SH-SY5Y (cell line): Measurements from ENCODE around the gene ZDHHC4.

Experiments used
- GATA2 ChIP-seq: IDR thresholded peaks from 2 replicates; pipeline ENCODE4 v1.6.1; 2011; ENCODE audit warnings: mild to moderate bottlenecking, low read depth, low read length
- GATA3 ChIP-seq: IDR thresholded peaks from 2 replicates; pipeline ENCODE4 v1.6.1; 2011; ENCODE audit warnings: low read depth, mild to moderate bottlenecking, low read length, moderate library complexity

ZDHHC4 gene

DNA sequence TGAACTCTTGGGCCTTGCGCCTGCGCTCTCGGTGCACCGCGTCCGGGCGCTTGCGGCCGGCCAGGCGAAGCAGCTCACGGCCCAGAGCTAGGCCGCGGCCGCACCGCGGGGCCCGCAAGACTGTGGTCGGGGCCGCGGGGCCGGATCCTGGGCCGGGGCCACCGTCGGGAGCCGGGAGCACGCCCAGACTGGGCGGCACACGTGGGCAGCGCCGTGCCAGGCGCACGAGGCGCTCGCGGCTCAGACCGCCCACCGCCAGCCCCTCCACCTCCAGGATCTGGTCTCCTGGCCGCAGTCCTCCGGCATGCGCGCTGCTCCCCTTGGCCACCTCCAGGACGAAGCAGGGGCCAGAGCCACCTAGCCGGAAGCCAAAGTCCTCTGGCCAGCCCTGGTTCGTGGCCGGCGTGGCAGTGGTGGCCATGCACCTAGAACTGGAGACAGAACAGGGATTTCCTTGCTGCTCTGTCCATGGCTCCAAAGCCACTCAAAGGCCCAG is 26.2 kb upstream of the ZDHHC4 start, which contains the start of gene GRID2IP:
Gene GRID2IP, minus strand, starts transcription at position 446 of the 496 bp plus-strand sequence. Its CDS starts 25 bp downstream, at position 421.
- no peak for TF ChIP-seq GATA2
- no peak for TF ChIP-seq GATA3

DNA sequence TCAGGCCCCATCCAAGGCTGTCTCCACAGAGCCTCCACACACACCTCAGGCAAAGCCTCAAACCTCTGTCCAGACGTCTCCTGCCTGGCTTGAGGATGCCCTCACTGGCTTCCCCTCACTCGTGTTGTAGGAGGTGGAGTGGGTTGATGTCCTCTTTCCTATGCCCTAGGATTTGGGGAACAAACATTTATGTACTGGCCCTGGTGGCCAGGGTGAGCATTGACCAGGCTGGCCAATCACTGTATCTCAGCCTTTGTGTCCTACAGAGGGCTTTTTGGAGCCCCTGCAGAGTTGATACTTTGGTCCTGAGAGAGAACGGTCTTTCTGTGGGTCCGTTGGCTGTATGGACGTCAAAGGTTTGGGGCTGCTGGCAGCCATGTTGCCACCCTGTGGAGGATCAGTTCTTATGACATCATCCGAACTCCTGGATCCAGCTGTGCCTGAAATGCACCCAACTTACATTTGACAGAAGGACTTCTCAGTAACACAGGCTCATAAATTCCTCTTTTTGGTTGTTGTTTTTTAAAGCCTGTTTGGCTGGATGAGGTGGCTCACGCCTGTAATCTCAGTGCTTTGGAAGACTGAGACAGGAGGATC is 23.7 kb upstream of the ZDHHC4 start:
- no peak for TF ChIP-seq GATA3
- TF ChIP-seq GATA2: no peak

GRCh38 chr7:6554848-6555247 is 22.4 kb upstream of the ZDHHC4 start:
- TF ChIP-seq GATA2 (no peak), GATA3 (no peak)

- TF ChIP-seq GATA3: no peak
- TF ChIP-seq GATA2: no peak
Observed at GRCh38 chr7:6556196-6556595, 21.1 kb upstream of the ZDHHC4 start.

- no peak for TF ChIP-seq GATA2
- TF ChIP-seq GATA3: no peak
Observed at GRCh38 chr7:6558837-6559236, 18.4 kb upstream of the ZDHHC4 start.

DNA sequence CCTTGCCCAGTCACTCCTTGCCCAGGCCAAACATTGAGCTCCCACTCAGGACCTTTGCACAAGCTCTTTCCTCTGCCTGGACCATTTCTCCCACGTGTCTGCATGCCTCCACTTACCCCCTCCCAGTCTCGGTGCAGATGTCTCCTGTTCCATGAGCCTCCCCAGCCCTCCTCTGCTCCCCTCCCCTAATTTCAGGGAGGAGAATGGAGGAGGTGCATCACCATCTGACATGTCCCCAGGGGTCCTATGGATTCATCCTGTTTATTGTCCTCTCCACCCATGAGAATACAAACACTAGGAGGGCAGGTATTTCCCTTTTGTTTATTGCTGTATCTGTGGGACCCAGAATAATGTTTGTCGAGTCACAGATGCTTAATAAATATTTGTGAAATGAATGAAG is 17.4 kb upstream of the ZDHHC4 start:
- TF ChIP-seq GATA2 (no peak), GATA3 (no peak)

DNA sequence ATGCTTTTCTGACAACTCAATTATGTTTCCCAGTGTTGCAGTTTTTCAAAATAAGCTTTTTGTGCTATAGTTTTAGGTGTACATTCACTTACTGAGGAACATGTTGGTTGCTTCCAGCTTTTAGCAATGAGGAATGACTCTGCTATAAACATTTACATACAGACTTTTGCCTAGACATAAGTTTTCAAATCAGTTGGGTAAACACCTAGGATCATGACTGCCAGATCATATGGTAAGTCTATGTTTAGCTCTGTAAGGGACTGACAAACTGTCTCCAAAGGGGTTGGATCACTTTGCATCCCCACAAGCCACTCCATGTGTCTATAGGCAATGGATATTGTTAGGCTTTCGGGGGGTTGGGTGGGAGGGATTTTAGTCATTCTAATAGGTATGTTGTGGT is 15.1 kb upstream of the ZDHHC4 start:
- no peak for TF ChIP-seq GATA3
- no peak for TF ChIP-seq GATA2

DNA sequence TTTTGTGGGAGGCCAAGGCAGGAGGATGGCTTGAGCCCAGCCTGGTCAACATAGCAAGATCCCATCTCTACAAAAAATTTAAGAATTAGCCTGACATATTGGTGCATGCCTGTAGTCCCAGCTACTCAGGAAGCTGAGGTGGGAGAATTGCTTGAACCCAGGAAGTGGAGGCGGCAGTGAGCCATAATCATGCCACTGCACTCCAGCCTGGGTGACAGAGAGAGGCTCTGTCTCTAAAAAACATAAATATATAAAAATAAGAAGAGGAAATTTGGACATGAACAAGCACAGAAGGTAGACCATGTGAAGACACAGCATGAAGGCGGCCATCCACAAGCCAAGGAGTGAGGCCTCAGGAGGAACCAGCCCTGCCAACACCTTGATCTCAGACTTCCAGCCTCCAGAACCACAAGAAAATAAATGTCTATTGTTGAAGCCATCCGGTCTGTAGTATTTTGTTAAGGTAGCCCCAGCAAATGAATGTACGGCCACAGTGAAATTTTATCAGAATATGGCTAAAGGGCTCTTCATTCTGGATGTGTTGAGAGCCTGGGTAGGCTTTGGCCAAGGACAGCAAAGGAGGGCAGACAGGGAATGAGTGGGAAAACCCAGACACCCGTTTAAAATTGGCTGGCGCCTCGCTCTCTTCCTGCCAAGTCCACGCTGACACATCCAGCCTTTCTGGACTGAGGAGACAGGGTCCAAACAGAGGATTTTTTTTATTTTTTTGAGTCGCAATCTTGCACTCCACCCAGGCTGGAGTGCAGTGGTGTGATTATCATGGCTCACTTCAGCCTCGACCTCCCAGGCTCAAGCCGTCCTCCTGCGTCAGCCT is 13.1 kb upstream of the ZDHHC4 start:
- TF ChIP-seq GATA3 (no peak), GATA2 (no peak)

DNA sequence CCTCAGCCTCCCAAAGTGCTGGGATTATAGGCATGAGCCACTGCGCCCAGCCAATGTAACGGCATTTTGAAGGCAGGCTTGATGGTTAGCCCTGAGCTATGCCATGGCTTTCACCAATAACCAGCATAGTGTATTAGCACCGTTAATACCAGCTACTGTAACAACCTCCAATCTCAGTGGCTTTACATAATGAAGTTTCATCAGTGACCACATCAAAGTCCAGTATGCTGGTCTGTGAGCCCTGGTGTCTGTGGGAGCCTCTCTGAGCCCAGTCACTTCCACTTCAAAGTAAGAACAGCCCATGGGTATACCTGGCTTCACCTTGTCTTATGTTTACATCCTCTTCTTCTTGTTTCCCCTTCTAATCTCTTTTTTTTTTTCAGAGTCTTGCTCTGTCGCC is 11.6 kb upstream of the ZDHHC4 start:
- TF ChIP-seq GATA3 (no peak), GATA2 (no peak)

DNA sequence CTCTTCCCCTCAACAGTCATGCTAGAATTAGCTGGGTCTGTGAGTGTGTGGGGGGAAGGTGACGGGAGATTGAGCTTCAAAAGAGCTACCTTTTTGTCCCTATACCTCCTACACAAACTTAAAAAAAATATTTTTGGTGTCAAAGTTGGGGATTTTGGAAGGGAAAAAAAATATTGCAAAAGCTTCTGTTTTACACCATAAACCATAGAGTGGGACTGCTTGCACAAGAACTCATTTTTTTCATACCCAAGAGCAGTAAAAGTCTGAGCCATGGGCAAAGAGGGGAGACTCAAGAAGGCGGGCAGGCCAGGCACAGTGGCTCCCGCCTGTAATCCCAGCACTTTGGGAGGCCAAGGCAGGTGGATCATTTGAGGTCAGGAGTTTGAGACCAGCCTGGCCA is 9.4 kb upstream of the ZDHHC4 start:
- no peak for TF ChIP-seq GATA3
- no peak for TF ChIP-seq GATA2

DNA sequence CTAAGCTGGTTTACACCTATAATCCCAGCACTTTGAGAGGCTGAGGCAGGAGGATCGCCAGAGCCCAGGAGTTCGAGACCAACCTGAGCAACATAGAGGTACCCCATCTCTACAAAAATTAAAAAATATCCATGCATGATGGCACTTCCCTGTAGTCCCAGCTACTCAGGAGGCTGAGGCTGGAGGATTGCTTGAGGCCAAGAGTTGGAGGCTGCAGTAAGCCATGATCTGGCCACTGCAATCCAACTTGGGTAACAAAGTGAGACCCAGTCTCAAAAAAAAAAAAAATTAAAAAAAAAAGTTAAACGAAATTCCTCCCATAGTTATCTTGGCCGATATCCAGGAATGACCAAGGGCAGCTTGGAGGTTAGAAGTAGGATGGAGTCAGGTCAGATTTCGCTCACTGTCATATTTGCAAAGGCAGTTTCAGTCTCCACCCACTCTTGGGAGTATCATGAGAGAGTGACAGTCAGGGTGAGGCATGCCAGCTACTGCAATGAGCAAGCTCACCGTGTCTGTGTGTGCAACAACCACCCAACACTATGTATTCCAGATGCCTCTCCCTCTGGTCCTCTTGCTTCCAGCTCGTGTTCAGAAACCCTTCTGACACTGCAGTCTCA is 6.0 kb upstream of the ZDHHC4 start:
- no peak for TF ChIP-seq GATA2

DNA sequence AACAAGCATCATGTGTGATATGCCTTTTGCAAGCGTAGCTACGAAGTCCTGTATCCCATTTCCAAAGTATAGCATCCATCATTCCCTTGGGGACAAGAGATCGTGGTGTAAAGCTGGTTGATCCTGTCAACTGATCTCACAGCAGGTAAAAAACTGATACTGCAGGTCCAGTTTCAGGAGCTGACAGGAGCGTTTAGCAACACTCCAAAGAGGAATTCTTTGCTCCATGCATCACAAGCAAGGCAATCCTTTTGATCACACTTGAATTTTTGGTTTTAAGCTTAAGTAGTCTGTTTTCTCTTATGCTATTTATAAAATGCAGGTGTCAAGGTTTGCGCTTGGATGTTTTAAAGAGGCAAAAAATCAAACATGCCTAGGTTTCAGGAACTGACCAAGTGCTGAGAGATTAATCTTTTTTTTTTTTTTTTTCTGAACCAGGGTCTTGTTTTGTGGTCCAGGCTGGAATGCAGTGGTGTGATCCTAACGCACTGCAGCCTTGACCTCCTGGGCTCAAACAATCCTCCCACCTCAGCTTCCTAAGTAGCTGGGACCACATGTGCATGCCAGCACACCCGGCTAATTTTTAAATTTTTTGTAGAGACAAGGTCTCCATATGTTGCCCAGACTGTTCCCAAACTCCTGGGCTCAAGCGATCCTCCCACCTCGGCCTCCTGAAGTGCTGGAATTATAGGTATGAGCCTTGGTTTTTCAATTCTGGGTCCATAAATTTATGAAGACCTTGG is 1.8 kb upstream of the ZDHHC4 start:
- TF ChIP-seq GATA2: no peak
- TF ChIP-seq GATA3: no peak

DNA sequence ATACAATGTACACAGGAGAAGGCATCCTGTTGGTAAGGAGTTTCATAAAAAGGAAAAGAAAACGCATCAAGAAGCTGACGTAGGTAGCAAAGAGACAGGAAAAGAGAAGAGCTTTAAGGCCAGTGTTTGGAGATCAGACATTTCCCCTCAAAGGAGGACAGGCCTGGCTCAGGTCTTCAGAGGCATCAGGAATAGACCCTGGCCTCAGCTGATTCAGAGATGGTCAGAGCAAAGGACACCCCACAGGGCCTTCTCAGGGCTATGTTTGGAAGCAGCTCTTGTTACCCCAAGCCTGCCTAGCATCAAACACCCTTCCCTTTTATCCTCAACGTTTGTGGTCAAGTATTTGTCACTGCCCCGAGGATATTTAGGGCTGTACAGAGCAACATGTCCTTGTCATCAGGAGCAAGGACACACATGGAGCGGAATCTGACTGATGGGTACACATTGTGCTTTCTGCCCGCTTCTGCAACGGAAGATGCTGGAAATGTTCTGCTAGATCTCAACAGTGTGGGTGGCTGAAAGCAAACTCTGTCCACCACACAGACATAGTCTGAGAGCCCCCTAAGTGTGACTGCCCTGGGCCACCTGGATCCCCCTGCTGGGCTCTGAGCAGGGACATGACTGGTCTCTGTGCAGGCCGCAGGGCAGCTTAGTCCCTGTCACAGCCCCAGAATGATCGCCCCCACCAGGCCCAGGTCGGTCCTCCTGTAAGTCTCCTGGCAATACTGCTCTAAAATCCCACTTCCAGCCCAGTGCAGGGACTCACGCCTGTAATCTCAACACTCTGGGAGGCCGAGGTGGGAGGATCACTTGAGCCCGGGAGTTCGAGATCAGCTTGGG is 1.0 kb upstream of the ZDHHC4 start:
- TF ChIP-seq GATA3: no peak
- no peak for TF ChIP-seq GATA2
